Hepatocyte (in vitro differentiated cells): ENCODE measurements around the gene SMS. TPM values are rescaled to one million over a fixed set of nuclear protein-coding genes. Genes with fewer than 3 reads are reported as not detected.

ENCODE experiments used
- DNase-seq: peaks from one replicate; pipeline ENCODE4 v3.0.0-alpha.2; 2016; ENCODE audit warnings: low spot score
- H2AFZ ChIP-seq: fragments of 200-600 bp; sonication (generic); 2 replicates; pipeline ENCODE4 v1.6.0; 2016; ENCODE audit warnings: antibody characterized with exemption, mild to moderate bottlenecking
- H3K27ac ChIP-seq: fragments of 200-600 bp; sonication (generic); 2 replicates; pipeline ENCODE4 v1.5.1; 2016; ENCODE audit warnings: mild to moderate bottlenecking
- H3K27me3 ChIP-seq: fragments of 200-600 bp; sonication (generic); 2 replicates; pipeline ENCODE4 v1.6.1; 2016
- H3K36me3 ChIP-seq: fragments of 200-600 bp; sonication (generic); replicated peaks from 2 replicates; pipeline ENCODE4 v1.5.1; 2016; ENCODE audit warnings: low read depth; ENCODE audit not compliant: insufficient read depth
- H3K4me1 ChIP-seq: fragments of 200-600 bp; sonication (generic); 2 replicates; pipeline ENCODE4 v1.5.1; 2016; ENCODE audit warnings: mild to moderate bottlenecking, moderate library complexity; ENCODE audit not compliant: insufficient read depth
- H3K4me2 ChIP-seq: fragments of 200-600 bp; sonication (generic); 2 replicates; pipeline ENCODE4 v1.6.0; 2016
- H3K4me3 ChIP-seq: fragments of 200-600 bp; sonication (generic); 2 replicates; pipeline ENCODE4 v1.5.1; 2016; ENCODE audit warnings: mild to moderate bottlenecking
- H3K79me2 ChIP-seq: fragments of 200-600 bp; sonication (generic); 2 replicates; pipeline ENCODE4 v1.6.0; 2017; ENCODE audit warnings: mild to moderate bottlenecking
- H3K9me2 ChIP-seq: fragments of 200-600 bp; sonication (generic); replicated peaks from 2 replicates; pipeline ENCODE4 v1.6.0; 2017; ENCODE audit warnings: mild to moderate bottlenecking; ENCODE audit not compliant: insufficient read depth
- H3K9me3 ChIP-seq: fragments of 200-600 bp; sonication (generic); 2 replicates; pipeline ENCODE4 v1.5.1; 2016; ENCODE audit warnings: low read depth, mild to moderate bottlenecking
- H4K20me1 ChIP-seq: fragments of 200-600 bp; sonication (generic); 2 replicates; pipeline ENCODE4 v1.6.0; 2016; ENCODE audit warnings: mild to moderate bottlenecking; ENCODE audit not compliant: insufficient read depth, poor library complexity, severe bottlenecking
- EZH2 ChIP-seq: fragments of 200-600 bp; sonication (generic); IDR thresholded peaks from 2 replicates; pipeline ENCODE4 v1.6.1; 2016; ENCODE audit warnings: antibody characterized with exemption, mild to moderate bottlenecking, borderline replicate concordance
- EZH2phosphoT487 ChIP-seq: fragments of 200-600 bp; sonication (generic); IDR thresholded peaks from one replicate; pipeline ENCODE4 v1.6.1; 2018; ENCODE audit warnings: antibody characterized with exemption, mild to moderate bottlenecking, low read depth, moderate library complexity; ENCODE audit not compliant: unreplicated experiment, severe bottlenecking
- WGBS: methylation state at CpG from one replicate; pipeline ENCODE4 v1.1.6; 2016; ENCODE audit warnings: low lambda C conversion rate; ENCODE audit errors: missing lambda C conversion rate; 5-methylcytosine and 5-hydroxymethylcytosine counted together
- polyA plus RNA-seq: library from polyadenylated mRNA; unstranded; fragments of >200 nt; fragmentation: Nextera tagmentation; extraction: Ambion mirVana; gene quantifications from 2 replicates; pipeline ENCODE4 v1.2.1, GENCODE V29; 2016
- total RNA-seq: library from RNA; depleted of rRNA; stranded (reverse); fragments of >200 nt; gene quantifications from 2 replicates; pipeline ENCODE4 v1.2.3, GENCODE V29; 2014
- TF ChIP-seq, protein P1 (sequence below): fragments of 200-600 bp; sonication (generic); IDR thresholded peaks from 2 replicates; pipeline ENCODE4 v1.5.1; 2016; ENCODE audit warnings: antibody characterized with exemption, mild to moderate bottlenecking; ENCODE audit not compliant: poor library complexity

Gene SMS
- total and polyA plus RNA-seq, 2 experiments from 2014 or later, result 70.1 to 80.9 TPM

DNA sequence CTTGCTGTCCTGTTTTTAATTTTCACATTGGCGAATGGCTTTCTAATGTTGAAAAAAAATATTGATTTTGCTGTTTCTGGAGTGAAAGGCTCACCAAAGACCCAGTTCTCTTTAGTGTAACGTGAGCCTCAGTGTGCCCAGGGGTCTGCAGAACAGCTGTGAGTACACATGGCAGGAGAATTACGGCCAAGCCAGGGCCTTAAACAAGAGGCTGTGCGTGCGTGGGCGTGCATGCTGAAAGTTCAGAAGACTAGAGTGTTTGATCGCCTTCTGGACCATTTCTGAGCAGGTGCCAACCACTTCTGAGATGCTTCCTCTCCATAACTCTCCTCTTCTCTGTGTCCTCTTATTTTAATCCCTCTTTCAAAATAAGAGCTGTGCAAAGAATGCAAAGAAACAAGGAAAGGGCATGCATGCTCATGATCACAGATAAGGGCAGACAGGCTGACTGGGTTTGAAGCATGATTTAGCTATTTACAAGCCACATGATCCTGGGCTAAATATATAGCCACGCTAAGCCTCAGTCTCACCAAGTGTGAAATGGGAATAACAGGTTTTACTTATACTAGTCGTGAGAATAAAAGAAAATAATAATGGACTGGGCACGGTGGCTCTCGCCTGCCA, 101.5 kb downstream of the SMS start:
- H3K4me1 ChIP-seq, result no peaks in the 10 kb centered on the region
- H4K20me1 ChIP-seq, result no peaks in the 10 kb centered on the region
- H3K4me2 ChIP-seq, result no peak overlapping the region
- H3K9me2 ChIP-seq, result no peaks in the 10 kb centered on the region
- no peak for TF ChIP-seq EZH2phosphoT487
- TF ChIP-seq, protein P1, sequence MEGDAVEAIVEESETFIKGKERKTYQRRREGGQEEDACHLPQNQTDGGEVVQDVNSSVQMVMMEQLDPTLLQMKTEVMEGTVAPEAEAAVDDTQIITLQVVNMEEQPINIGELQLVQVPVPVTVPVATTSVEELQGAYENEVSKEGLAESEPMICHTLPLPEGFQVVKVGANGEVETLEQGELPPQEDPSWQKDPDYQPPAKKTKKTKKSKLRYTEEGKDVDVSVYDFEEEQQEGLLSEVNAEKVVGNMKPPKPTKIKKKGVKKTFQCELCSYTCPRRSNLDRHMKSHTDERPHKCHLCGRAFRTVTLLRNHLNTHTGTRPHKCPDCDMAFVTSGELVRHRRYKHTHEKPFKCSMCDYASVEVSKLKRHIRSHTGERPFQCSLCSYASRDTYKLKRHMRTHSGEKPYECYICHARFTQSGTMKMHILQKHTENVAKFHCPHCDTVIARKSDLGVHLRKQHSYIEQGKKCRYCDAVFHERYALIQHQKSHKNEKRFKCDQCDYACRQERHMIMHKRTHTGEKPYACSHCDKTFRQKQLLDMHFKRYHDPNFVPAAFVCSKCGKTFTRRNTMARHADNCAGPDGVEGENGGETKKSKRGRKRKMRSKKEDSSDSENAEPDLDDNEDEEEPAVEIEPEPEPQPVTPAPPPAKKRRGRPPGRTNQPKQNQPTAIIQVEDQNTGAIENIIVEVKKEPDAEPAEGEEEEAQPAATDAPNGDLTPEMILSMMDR, result no peak
- H3K36me3 ChIP-seq, result no peaks in the 10 kb centered on the region
- no peaks in the 10 kb centered on the region for H3K27me3 ChIP-seq
- 74% methylated on average over 11 of the region's 11 CpGs for WGBS
- H3K27ac ChIP-seq, result no peak overlapping the region
- no peak for DNase-seq
- H3K9me3 ChIP-seq, result no peaks in the 10 kb centered on the region
- no peaks in the 10 kb centered on the region for H3K79me2 ChIP-seq
- H2AFZ ChIP-seq, result no peak overlapping the region
- H3K4me3 ChIP-seq, result no peak overlapping the region

DNA sequence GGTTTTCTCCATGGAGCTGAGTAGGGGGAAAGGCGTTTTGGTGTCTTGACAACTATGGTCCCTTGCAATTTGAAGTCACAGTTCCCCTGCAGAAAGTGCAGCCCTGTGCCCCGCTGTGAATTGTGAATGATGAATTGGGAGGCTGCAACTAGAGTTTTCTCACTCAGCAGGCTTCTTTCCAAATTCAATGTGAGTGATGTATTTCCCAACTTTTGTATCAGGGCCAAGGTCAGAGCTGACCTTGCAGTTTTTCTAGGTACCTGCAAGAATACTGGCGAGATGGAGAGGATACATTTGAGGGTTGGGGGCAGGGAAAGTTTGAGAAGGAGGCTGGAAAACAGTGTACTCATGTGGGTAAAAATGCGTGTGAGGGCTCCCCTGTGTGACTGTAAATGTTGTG, 103.4 kb downstream of the SMS start:
- 48% methylated on average over 4 of the region's 4 CpGs for WGBS
- TF ChIP-seq EZH2phosphoT487 (no peak), EZH2 (no peak)
- TF ChIP-seq, protein P1, result no peak

More for the DNA sequence above, 103.4 kb downstream of the SMS start:
- Histone ChIP-seq H3K4me3 (no peak overlapping the region), H3K27ac (no peak overlapping the region), H3K36me3 (no peaks in the 10 kb centered on the region), H4K20me1 (no peaks in the 10 kb centered on the region), H3K9me3 (no peaks in the 10 kb centered on the region), H2AFZ (no peak overlapping the region), H3K79me2 (no peaks in the 10 kb centered on the region), H3K27me3 (no peaks in the 10 kb centered on the region), H3K9me2 (no peaks in the 10 kb centered on the region), H3K4me2 (no peak overlapping the region), H3K4me1 (no peaks in the 10 kb centered on the region)
- no peak for DNase-seq

Other genes starting within 250 kb of the SMS start
- 0.64 and 1.4 TPM in 2 replicates for gene SMPX, start 182.6 kb upstream of the SMS start, total RNA-seq
- gene SMPX, start 182.6 kb upstream of the SMS start, polyA plus RNA-seq, result 3.0 and 4.1 TPM in 2 replicates
- 18.5 and 19.9 TPM in 2 replicates for gene MBTPS2, start 101.1 kb upstream of the SMS start, total RNA-seq
- 9.3 and 18.4 TPM in 2 replicates for gene MBTPS2, start 101.1 kb upstream of the SMS start, polyA plus RNA-seq
- gene YY2, start 84.7 kb upstream of the SMS start, total RNA-seq, result 1.5 and 2.4 TPM in 2 replicates
- gene YY2, start 84.7 kb upstream of the SMS start, polyA plus RNA-seq, result 1.1 and 1.2 TPM in 2 replicates
- 0.27 and 0.84 TPM in 2 replicates for gene PHEX, start 91.6 kb downstream of the SMS start, total RNA-seq
- gene PHEX, start 91.6 kb downstream of the SMS start, polyA plus RNA-seq, result 0.05 and 0.16 TPM in 2 replicates